Adrenal gland (tissue), 5 donors: ENCODE results near the gene HMMR.

ENCODE experiments used
- CTCF ChIP-seq, 6 experiments: fragments of 450-650 bp in 4 of 6; fragments of 200-600 bp in 2 of 6; sonication (generic) in 1 of 6; IDR thresholded peaks; 1 replicate in 5 of 6; 2 replicates in 1 of 6; pipeline versions ENCODE4 v1.5.1 to v1.8.0; 2016 to 2021; ENCODE audit warnings: antibody characterized with exemption in 6 of 6, mild to moderate bottlenecking in 2 of 6, moderate library complexity in 1 of 6
- POLR2A ChIP-seq, 2 donors: fragments of 450-650 bp; IDR thresholded peaks; one replicate each; pipeline ENCODE4 v1.6.1; 2017; ENCODE audit warnings: antibody characterized with exemption in 2 of 2, mild to moderate bottlenecking in 2 of 2, moderate library complexity in 1 of 2
- donor health status: DM: no; HTN: no; CAD: no.

GRCh38 chr5:163503106-163504078, 43.0 kb downstream of the HMMR start:
- peak in 4 of 6 experiments; percentile 5 to 33 (median 10) for TF ChIP-seq CTCF (IDR thresholded peaks at IDR 0.05)
- TF ChIP-seq POLR2A (IDR thresholded peaks at IDR 0.05), result peak; percentile 49 to 91
